HUES48 (cell line): ENCODE data around the gene ODF4.
A peak's percentile ranks its signal among the peaks of the same experiment; 100 is the strongest.
"Not testable (repeated sequence)": the region's sequence is repeated elsewhere in the genome, so short reads cannot be mapped to it uniquely, and the experiment has no call there.

Source experiments
- H3K27ac ChIP-seq: one replicate; pipeline ENCODE4 v1.7.0; 2013; ENCODE audit warnings: low read depth, low read length, inconsistent platforms
- H3K27me3 ChIP-seq: 2 replicates; pipeline ENCODE4 v1.6.1; 2013; ENCODE audit warnings: mild to moderate bottlenecking, low read length; ENCODE audit not compliant: control insufficient read depth, insufficient read depth
- H3K36me3 ChIP-seq: 2 replicates; pipeline ENCODE4 v1.6.1; 2013; ENCODE audit warnings: low read length; ENCODE audit not compliant: control insufficient read depth, insufficient read depth
- H3K4me1 ChIP-seq: 2 replicates; pipeline ENCODE4 v1.6.1; 2013; ENCODE audit warnings: mild to moderate bottlenecking, low read length; ENCODE audit not compliant: control insufficient read depth, insufficient read depth
- H3K4me3 ChIP-seq: 2 replicates; pipeline ENCODE4 v1.5.1; 2013; ENCODE audit warnings: mild to moderate bottlenecking, low read depth, low read length
- H3K9ac ChIP-seq: 2 replicates; pipeline ENCODE4 v1.6.1; 2013; ENCODE audit warnings: mild to moderate bottlenecking, low read depth, low read length, moderate library complexity
- H3K9me3 ChIP-seq: 2 replicates; pipeline ENCODE4 v1.6.1; 2013; ENCODE audit warnings: low read length; ENCODE audit not compliant: control insufficient read depth, insufficient read depth

The ODF4 gene

DNA sequence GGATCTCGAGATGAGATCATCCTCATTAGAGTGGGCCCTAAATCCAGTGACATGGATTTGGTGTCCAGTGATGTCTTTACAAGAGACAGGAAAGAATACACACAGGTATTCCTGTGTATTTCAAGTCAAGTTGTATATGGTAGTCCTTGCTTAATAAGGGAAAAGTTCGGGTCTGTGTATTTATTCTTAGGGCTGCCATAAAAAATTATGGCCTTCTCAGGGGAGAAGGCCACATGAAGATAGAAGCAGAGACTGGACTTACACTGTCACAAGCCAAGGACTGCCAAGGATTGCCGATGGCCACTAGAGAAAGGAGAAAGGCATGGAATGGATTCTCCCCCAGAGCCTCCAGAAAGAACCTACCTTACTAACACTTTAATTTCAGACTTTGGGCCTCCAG lies 28.6 kb downstream of the ODF4 start:
- no peaks in the 10 kb centered on the region for H3K9me3 ChIP-seq
- H3K27ac ChIP-seq, result no peak overlapping the region
- H3K4me3 ChIP-seq, result no peak overlapping the region
- peaks cover 31% of the 10 kb centered on the region for H3K36me3 ChIP-seq
- no peak overlapping the region for H3K9ac ChIP-seq
- H3K4me1 ChIP-seq, result no peaks in the 10 kb centered on the region
- H3K27me3 ChIP-seq, result no peaks in the 10 kb centered on the region

DNA sequence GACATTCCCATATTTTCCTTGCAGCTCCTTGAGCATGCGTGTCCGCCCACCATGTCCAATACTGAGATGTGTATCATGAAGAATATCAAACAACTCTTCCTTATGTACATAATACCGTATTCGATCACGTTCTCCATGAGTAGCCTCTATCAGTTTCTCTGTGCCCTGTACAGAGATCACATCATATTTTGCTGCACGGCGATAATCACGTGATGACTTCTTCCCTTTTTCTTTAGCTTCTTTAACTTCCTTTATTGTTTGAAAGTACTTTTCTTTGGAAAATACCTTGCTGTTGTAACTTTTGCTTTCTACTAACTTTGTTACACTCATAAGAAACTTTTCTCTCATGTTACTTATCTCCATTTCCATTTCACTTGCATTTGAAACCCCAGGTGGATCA lies 30.3 kb downstream of the ODF4 start:
- Histone ChIP-seq H3K27ac (no peak overlapping the region), H3K9ac (no peak overlapping the region), H3K36me3 (peaks cover 31% of the 10 kb centered on the region), H3K4me1 (no peaks in the 10 kb centered on the region), H3K9me3 (no peaks in the 10 kb centered on the region), H3K4me3 (no peak overlapping the region), H3K27me3 (no peaks in the 10 kb centered on the region)

DNA sequence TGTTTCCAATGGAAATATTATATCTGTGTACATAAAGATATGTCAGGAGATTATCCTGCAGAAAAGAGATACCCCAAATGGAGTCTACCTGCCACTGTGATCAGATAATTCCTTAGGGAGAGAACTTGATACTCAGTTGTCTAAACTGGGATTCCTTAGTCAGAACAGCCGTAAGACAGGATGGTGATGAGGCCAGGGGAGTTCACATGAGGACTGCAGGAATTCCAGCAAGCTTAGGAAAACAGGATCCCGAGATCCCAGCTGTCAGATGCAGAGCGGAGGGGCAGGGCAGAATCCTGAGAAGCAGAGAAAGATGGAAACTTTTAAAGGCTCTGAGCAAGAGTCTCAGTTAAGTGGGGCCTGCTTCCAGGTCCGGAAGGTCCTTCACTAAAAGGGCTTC lies 32.1 kb downstream of the ODF4 start:
- Histone ChIP-seq H3K4me1 (0 out of 2 replicates have a peak, but pooled peaks cover under 1% of the 10 kb centered on the region), H3K27ac (no peak overlapping the region), H3K9me3 (no peaks in the 10 kb centered on the region), H3K4me3 (no peak overlapping the region), H3K36me3 (peaks cover 32% of the 10 kb centered on the region), H3K27me3 (no peaks in the 10 kb centered on the region), H3K9ac (no peak overlapping the region)

DNA sequence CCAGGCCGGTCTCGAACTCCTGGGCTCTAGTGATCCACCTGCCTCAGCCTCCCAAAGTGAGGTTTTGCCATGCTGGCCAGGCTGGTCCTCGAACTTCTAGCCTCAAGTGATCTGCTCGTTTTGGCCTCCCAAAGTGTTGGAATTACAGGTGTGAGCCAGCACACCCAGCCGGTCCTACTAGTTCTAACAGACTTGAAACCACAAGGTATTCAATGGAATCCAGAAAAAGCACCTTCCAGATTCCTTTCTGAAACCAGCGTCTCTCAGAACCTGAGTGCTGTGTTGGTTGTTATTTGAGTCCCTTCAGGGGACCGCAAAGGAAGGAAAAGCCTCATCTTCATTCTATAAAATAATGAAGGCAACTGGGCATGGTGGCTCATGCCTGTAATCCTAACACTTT lies 32.8 kb downstream of the ODF4 start:
- H3K27ac ChIP-seq, result no peak overlapping the region
- no peaks in the 10 kb centered on the region for H3K27me3 ChIP-seq
- H3K4me1 ChIP-seq, result 0 out of 2 replicates have a peak, but pooled peaks cover 2% of the 10 kb centered on the region
- H3K9ac ChIP-seq, result no peak overlapping the region
- H3K4me3 ChIP-seq, result no peak overlapping the region
- H3K9me3 ChIP-seq, result no peaks in the 10 kb centered on the region
- peaks cover 38% of the 10 kb centered on the region for H3K36me3 ChIP-seq

DNA sequence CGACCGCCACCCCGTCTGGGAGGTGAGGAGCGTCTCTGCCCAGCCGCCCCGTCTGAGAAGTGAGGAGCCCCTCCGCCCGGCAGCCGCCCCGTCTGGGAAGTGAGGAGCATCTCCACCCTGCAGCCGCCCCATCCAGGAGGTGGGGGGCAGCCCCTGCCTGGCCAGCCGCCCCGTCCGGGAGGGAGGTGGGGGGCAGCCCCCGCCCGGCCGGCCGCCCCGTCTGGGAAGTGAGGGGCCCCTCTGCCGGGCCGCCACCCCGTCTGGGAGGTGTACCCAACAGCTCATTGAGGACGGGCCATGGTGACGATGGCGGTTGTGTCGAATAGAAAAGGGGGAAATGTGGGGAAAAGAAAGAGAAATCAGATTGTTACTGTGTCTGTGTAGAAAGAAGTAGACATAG lies 34.2 kb downstream of the ODF4 start:
- not testable (repeated sequence) for H3K9ac ChIP-seq, H3K27me3 ChIP-seq, H3K4me3 ChIP-seq, H3K4me1 ChIP-seq, H3K9me3 ChIP-seq, H3K27ac ChIP-seq
- peaks cover 45% of the 10 kb centered on the region for H3K36me3 ChIP-seq

DNA sequence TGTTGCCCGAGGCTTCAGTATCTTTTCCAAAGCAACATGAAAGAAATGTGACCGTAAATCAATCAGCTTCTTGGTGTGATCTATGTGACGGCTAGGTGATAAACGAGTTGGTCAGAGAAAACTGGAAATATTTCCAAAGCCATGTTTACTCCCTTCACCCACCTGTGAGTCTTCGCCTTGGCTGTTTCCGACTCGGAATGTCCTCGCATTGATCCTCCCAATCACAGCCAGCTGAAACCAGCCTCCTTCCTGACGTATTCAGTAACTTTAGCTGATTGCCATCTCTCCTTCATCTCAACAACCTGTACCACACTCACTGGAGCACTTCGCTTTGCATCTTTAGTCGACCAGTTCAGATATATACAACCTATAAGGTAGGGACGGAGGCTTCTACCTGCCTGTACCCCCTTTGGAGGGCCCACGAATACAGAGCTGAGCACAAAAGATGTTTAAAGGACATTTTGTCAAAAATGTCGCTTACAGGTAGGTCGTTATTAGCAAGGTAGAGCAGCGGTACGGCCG lies 36.2 kb downstream of the ODF4 start:
- H3K27me3 ChIP-seq, result no peaks in the 10 kb centered on the region
- H3K27ac ChIP-seq, result peak overlapping the region; percentile 88
- peaks cover 51% of the 10 kb centered on the region for H3K36me3 ChIP-seq
- no peaks in the 10 kb centered on the region for H3K9me3 ChIP-seq
- peak overlapping the region; percentile 90 for H3K9ac ChIP-seq
- peak overlapping the region; percentile 78 for H3K4me3 ChIP-seq
- peaks cover 2% of the 10 kb centered on the region; the same call in 1 of the 2 replicates for H3K4me1 ChIP-seq

DNA sequence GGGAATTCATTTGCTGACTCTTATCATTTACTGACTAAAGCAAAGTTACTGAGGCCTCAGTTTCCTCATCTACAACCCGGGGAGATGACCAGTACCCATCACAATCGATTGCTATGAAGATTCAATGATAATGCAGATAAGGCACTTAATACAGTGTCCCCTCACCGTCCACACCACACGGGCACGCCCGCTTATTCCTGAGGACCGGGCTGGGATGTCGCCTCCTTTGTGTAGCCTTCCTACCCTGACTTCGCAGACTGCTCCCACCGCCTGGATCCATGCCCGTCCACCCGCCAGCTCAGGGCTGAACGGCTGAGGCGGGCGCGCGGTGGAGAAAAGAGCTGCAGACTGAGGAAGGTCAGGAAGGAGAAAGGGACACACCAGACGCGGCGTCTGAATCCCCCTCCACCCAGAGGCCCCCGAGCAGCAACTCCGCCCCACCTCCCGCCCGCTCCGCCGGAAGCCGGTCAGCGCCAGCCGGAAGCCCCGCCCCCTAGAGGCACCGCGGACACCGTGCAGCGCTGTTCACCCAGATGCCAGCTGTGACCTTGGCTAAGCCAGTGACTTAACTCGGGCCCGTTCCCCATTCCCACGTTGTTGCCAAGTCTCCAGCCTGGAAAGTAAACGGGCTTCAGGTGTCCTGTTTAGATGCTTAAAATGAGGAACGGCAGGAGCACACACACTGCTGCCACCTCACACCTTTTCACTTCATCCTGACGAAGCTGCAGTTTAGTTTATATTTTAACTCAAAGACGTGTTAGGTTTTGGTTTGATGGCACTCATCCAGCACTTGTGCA lies 36.8 kb downstream of the ODF4 start, which contains the start of gene KRABD2:
TSS of gene KRABD2 (minus strand) at position 434 of the 797 bp plus-strand sequence.
- Histone ChIP-seq H3K27me3 (no peaks in the 10 kb centered on the region), H3K4me1 (peaks cover 2% of the 10 kb centered on the region; the same call in 1 of the 2 replicates), H3K9me3 (no peaks in the 10 kb centered on the region), H3K36me3 (peaks cover 53% of the 10 kb centered on the region), H3K4me3 (peak within 1 kb of the TSS; percentile 78), H3K9ac (peak within 1 kb of the TSS; percentile 90), H3K27ac (peak within 1 kb of the TSS; percentile 88)

DNA sequence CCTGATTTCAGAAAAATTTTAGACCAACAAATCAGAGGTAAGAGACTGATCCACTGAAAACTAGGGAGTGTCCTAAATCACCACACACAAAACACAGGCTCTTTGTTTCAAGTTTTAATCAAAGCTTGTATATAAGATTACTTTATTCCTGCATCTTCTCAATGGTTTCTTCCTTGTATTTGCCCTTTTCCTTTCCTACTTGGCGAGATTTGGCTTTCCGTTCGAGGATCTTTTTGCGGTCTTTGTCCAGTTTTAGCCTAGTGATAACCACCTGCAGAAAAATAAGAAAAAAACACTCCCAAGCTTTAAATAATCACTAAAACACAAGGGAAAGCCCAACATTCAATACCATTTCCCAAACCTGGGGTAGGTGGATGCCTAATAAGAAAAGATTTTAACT lies 37.8 kb downstream of the ODF4 start:
- Histone ChIP-seq H3K36me3 (peaks cover 55% of the 10 kb centered on the region), H3K9me3 (no peaks in the 10 kb centered on the region), H3K27me3 (no peaks in the 10 kb centered on the region), H3K4me1 (peaks cover 2% of the 10 kb centered on the region; the same call in 1 of the 2 replicates), H3K9ac (no peak overlapping the region), H3K27ac (peak overlapping the region; percentile 88), H3K4me3 (no peak overlapping the region)

DNA sequence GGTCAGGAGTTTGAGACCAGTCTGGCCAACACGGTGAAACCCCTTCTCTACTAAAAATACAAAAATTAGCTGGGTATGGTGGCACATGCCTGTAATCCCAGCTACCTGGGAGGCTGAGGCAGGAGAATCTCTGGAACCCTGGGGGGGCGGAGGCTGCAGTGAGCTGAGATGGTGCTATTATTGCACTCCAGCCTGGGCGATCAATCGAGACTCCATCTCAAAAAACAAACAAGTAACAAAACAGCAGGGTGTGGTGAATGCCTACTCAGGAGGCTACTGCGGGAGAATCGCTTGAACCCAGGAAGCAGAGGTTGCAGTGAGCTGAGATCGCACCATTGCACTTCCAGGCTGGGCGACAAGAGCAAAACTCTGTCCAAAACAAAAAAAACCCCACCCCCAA lies 38.5 kb downstream of the ODF4 start:
- not testable (repeated sequence) for H3K4me1 ChIP-seq, H3K9ac ChIP-seq, H3K27me3 ChIP-seq, H3K4me3 ChIP-seq, H3K9me3 ChIP-seq
- H3K36me3 ChIP-seq, result peaks cover 55% of the 10 kb centered on the region
- peak overlapping the region; percentile 42 for H3K27ac ChIP-seq

DNA sequence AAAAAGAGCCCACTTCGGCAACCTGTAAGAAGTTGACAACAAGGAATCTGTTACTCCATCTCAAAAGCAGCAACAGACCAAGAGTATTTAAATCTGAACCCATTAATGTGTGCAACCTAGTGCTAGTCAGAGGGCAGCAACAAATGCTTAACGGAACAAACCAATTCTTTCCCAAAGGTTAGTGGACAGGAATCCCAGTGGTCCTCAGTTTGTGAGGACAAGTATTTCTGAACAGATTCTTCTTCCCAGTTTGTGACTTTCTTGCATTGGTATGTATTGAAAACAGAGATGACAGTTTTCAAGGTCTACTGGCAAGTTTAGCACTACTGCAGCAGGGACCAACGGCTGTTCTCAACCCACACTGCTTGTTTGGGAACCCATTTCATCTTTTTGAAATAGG lies 40.4 kb downstream of the ODF4 start:
- Histone ChIP-seq H3K4me1 (peaks cover 2% of the 10 kb centered on the region; the same call in 1 of the 2 replicates), H3K27me3 (no peaks in the 10 kb centered on the region), H3K4me3 (0 out of 2 replicates have a peak overlapping the region, but pooled peaks have one; percentile 88), H3K27ac (peak overlapping the region; percentile 13), H3K36me3 (peaks cover 55% of the 10 kb centered on the region), H3K9ac (no peak overlapping the region), H3K9me3 (no peaks in the 10 kb centered on the region)
